ENCODE data around the gene DCST1.

The DCST1 gene

GRCh38 chr1:155049651-155050559, 16.3 kb downstream of the DCST1 start:
- H3K4me3 ChIP-seq (ENCODE audit: low read depth, low read length): peak overlapping the region; percentile 79

GRCh38 chr1:155050560-155051341, 17.1 kb downstream of the DCST1 start, which contains the start of gene ADAM15:
TSS of gene ADAM15 (plus strand) at chr1:155051316. CDS start at chr1:155051387, 71 bp downstream.
- TF ChIP-seq CTCF (IDR thresholded peaks at IDR 0.05; ENCODE audit: borderline replicate concordance, insufficient read depth, low read depth, low read length): peak; percentile 97
- H3K4me3 ChIP-seq (ENCODE audit: low read depth, low read length): peak within 1 kb of the TSS; percentile 79

More at GRCh38 chr1:155049651-155050559, 16.3 kb downstream of the DCST1 start:
- no peak for TF ChIP-seq CTCF (IDR thresholded peaks at IDR 0.05; ENCODE audit: borderline replicate concordance, insufficient read depth, low read depth, low read length)

GRCh38 chr1:155051342-155051776, 17.7 kb downstream of the DCST1 start:
- TF ChIP-seq CTCF (IDR thresholded peaks at IDR 0.05; ENCODE audit: borderline replicate concordance, insufficient read depth, low read depth, low read length): no peak
- H3K4me3 ChIP-seq (ENCODE audit: low read depth, low read length): peak overlapping the region; percentile 79

GRCh38 chr1:155051777-155052398, 18.3 kb downstream of the DCST1 start:
- TF ChIP-seq CTCF (IDR thresholded peaks at IDR 0.05; ENCODE audit: borderline replicate concordance, insufficient read depth, low read depth, low read length): no peak
- H3K4me3 ChIP-seq (ENCODE audit: low read depth, low read length): peak overlapping the region; percentile 79

- peak; percentile 46 for TF ChIP-seq CTCF (IDR thresholded peaks at IDR 0.05; ENCODE audit: borderline replicate concordance, insufficient read depth, low read depth, low read length)
- H3K4me3 ChIP-seq (ENCODE audit: low read depth, low read length): peak overlapping the region; percentile 79
Observed at GRCh38 chr1:155052439-155053395, 19.1 kb downstream of the DCST1 start.

- no peak overlapping the region for H3K4me3 ChIP-seq (ENCODE audit: low read depth, low read length)
- TF ChIP-seq CTCF (IDR thresholded peaks at IDR 0.05; ENCODE audit: borderline replicate concordance, insufficient read depth, low read depth, low read length): no peak
Observed at GRCh38 chr1:155053531-155054105, 20.0 kb downstream of the DCST1 start.
